ENCODE measurements around the gene C2orf76.

The C2orf76 gene

GRCh38 chr2:119311371-119311770 lies 55.3 kb downstream of the C2orf76 start:
- TF ChIP-seq ZNF70 (CRISPR knock-in tag; IDR thresholded peaks at IDR 0.05) = no peak
- TF ChIP-seq PPARA (CRISPR knock-in tag; IDR thresholded peaks at IDR 0.05; ENCODE audit: borderline replicate concordance) = no peak
- TF ChIP-seq SNAI2 (CRISPR knock-in tag; IDR thresholded peaks at IDR 0.05) = no peak
- ATAC-seq = no peak

- ATAC-seq = no peak
Observed at GRCh38 chr2:119308793-119309330, 57.8 kb downstream of the C2orf76 start.

More at GRCh38 chr2:119308793-119309330, 57.8 kb downstream of the C2orf76 start:
- TF ChIP-seq ZNF565 (CRISPR knock-in tag; conservative IDR thresholded peaks at IDR 0.05; ENCODE audit: low read depth) (no peak), TOX (CRISPR knock-in tag; IDR thresholded peaks at IDR 0.05; ENCODE audit: borderline replicate concordance) (no peak), ZFP3 (CRISPR knock-in tag; IDR thresholded peaks at IDR 0.05) (no peak), ARNTL (CRISPR knock-in tag; IDR thresholded peaks at IDR 0.05; ENCODE audit: borderline replicate concordance, low read depth) (no peak), ZC3H10 (CRISPR knock-in tag; IDR thresholded peaks at IDR 0.05) (no peak), RARB (CRISPR knock-in tag; IDR thresholded peaks at IDR 0.05) (no peak), TSHZ2 (CRISPR knock-in tag; IDR thresholded peaks at IDR 0.05) (no peak), BACH2 (CRISPR knock-in tag; IDR thresholded peaks at IDR 0.05; ENCODE audit: borderline replicate concordance) (no peak), ISL1 (CRISPR knock-in tag; IDR thresholded peaks at IDR 0.05) (no peak), ZNF8 (CRISPR knock-in tag; IDR thresholded peaks at IDR 0.05) (no peak), CSRNP3 (CRISPR knock-in tag; IDR thresholded peaks at IDR 0.05) (no peak), TCF4 (CRISPR knock-in tag; IDR thresholded peaks at IDR 0.05; ENCODE audit: borderline replicate concordance) (no peak)
- TF ChIP-seq, protein P1, sequence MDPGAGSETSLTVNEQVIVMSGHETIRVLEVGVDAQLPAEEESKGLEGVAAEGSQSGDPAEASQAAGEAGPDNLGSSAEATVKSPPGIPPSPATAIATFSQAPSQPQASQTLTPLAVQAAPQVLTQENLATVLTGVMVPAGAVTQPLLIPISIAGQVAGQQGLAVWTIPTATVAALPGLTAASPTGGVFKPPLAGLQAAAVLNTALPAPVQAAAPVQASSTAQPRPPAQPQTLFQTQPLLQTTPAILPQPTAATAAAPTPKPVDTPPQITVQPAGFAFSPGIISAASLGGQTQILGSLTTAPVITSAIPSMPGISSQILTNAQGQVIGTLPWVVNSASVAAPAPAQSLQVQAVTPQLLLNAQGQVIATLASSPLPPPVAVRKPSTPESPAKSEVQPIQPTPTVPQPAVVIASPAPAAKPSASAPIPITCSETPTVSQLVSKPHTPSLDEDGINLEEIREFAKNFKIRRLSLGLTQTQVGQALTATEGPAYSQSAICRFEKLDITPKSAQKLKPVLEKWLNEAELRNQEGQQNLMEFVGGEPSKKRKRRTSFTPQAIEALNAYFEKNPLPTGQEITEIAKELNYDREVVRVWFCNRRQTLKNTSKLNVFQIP (CRISPR knock-in tag; IDR thresholded peaks at IDR 0.05; ENCODE audit: borderline replicate concordance, low read depth) = no peak
- TF ChIP-seq, protein P2, sequence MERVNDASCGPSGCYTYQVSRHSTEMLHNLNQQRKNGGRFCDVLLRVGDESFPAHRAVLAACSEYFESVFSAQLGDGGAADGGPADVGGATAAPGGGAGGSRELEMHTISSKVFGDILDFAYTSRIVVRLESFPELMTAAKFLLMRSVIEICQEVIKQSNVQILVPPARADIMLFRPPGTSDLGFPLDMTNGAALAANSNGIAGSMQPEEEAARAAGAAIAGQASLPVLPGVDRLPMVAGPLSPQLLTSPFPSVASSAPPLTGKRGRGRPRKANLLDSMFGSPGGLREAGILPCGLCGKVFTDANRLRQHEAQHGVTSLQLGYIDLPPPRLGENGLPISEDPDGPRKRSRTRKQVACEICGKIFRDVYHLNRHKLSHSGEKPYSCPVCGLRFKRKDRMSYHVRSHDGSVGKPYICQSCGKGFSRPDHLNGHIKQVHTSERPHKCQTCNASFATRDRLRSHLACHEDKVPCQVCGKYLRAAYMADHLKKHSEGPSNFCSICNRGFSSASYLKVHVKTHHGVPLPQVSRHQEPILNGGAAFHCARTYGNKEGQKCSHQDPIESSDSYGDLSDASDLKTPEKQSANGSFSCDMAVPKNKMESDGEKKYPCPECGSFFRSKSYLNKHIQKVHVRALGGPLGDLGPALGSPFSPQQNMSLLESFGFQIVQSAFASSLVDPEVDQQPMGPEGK (CRISPR knock-in tag; IDR thresholded peaks at IDR 0.05; ENCODE audit: borderline replicate concordance) = no peak
- TF ChIP-seq, protein P3, sequence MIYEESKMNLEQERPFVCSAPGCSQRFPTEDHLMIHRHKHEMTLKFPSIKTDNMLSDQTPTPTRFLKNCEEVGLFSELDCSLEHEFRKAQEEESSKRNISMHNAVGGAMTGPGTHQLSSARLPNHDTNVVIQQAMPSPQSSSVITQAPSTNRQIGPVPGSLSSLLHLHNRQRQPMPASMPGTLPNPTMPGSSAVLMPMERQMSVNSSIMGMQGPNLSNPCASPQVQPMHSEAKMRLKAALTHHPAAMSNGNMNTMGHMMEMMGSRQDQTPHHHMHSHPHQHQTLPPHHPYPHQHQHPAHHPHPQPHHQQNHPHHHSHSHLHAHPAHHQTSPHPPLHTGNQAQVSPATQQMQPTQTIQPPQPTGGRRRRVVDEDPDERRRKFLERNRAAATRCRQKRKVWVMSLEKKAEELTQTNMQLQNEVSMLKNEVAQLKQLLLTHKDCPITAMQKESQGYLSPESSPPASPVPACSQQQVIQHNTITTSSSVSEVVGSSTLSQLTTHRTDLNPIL (CRISPR knock-in tag; IDR thresholded peaks at IDR 0.05; ENCODE audit: low read depth) = no peak
